GM13976 (cell line): ENCODE data around the gene NELFA.

Experiments
- DNase-seq: peaks from one replicate; pipeline ENCODE4 v3.0.0; 2012; ENCODE audit warnings: low spot score
- CTCF ChIP-seq: IDR thresholded peaks from 2 replicates; pipeline ENCODE4 v1.5.1; 2012; ENCODE audit warnings: borderline replicate concordance, mild to moderate bottlenecking; ENCODE audit not compliant: insufficient read depth; ENCODE audit errors: extremely low read depth, missing control alignments, control extremely low read depth
- in situ Hi-C: fragments of 300-500 bp; cut with MboI; formaldehyde crosslinking; loops from one replicate; pipeline ENCODE4 v1.12.0; 2022; ENCODE audit warnings: low sequenced_read_pairs, mixed read lengths, inconsistent platforms; ENCODE audit not compliant: unreplicated experiment

NELFA gene

DNA sequence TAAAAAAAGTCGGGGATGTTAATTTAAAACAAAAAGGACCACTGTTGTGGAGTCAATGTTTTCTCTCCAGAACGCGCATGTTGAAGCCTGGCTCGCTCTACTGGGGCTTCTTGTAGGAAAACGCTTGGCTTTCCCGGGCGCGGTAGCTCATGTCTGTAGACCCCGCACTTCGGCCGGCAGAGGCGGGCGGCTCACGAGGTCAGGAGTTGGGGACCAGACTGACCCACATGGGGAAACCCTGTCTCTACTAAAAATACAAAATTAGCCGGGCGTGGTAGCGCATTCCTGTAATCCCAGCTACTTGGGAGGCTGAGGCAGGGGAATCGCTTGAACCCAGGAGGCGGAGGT is 15.6 kb downstream of the NELFA start:
- in situ Hi-C loops = no loop called here
- DNase-seq = no peak
- no peak for TF ChIP-seq CTCF

GRCh38 chr4:1992468-1993168 is 16.2 kb downstream of the NELFA start:
- no peak for DNase-seq
- in situ Hi-C loops = no loop called here
- no peak for TF ChIP-seq CTCF

- TF ChIP-seq CTCF = no peak
- DNase-seq = no peak
- in situ Hi-C loops = no loop called here
Measured at GRCh38 chr4:1991596-1992434, 17.0 kb downstream of the NELFA start.

DNA sequence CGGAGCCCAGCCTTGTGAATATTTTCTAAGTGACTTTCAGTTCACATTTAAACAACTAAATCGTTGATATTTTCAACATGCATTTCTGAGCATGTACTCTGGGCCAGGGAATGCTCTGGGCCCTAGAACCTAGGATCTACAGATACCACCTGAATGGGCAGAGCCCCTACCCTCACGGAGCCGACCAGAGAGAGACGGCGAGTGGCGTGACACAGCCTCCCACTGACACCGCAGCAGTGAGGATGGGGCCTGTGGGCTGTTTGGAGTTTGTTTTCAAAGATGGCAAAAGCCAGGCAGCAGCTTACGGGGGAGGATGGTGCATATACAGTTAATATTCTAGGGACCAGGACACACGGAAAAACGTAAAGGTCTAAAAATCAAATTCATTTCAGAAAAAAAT is 17.7 kb downstream of the NELFA start:
- no peak for DNase-seq
- in situ Hi-C loops = no loop called here
- no peak for TF ChIP-seq CTCF

- no peak for TF ChIP-seq CTCF
- no peak for DNase-seq
- in situ Hi-C loops = no loop called here
Measured at GRCh38 chr4:1990676-1991075, 18.1 kb downstream of the NELFA start.

DNA sequence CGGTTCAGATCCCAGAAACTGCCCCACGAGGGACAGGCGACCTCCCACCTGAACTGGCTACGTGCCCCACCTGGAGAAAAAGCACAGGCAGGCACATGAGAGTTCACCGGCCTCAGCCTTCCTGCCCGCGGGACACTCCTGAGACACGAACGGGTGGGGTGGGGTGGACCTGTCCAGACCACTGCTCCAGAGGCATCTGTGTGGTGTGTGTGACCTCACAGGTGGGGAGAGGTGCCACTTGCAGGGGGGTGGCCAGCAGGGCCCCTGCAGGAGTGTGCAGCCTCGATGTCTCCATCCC is 18.5 kb downstream of the NELFA start:
- TF ChIP-seq CTCF = no peak
- in situ Hi-C loops = no loop called here
- no peak for DNase-seq
